Gastrocnemius medialis (tissue), 4 donors: ENCODE measurements around the gene TTK. TPM values are rescaled to one million over a fixed set of nuclear protein-coding genes. Genes with fewer than 3 reads are reported as not detected.

Source experiments
- ATAC-seq, 2 donors: fragments of 150-250 bp; one replicate each; pipeline ENCODE4 v1.9.1; 2016
- DNase-seq, 2 donors: peaks; one replicate each; pipeline ENCODE4 v3.0.0-alpha.2; 2019
- H3K27ac ChIP-seq, 4 donors: fragments of 200-600 bp; sonication (generic); 1 replicate in 1 of 4; 2 replicates in 3 of 4; pipeline ENCODE4 v1.5.1; 2016 to 2018; ENCODE audit warnings: mild to moderate bottlenecking in 2 of 4, moderate library complexity in 1 of 4
- H3K27me3 ChIP-seq, 3 donors: fragments of 200-600 bp; sonication (generic) in 2 of 3; 1 replicate in 1 of 3; 2 replicates in 2 of 3; pipeline versions ENCODE4 v1.5.1 to v1.6.0; 2016 to 2019; ENCODE audit warnings: mild to moderate bottlenecking in 1 of 3, moderate library complexity in 1 of 3
- H3K36me3 ChIP-seq, 2 donors: fragments of 200-600 bp; sonication (generic) in 1 of 2; one replicate each; pipeline ENCODE4 v1.5.1; 2017 to 2018
- H3K4me1 ChIP-seq, 2 donors: fragments of 200-600 bp; sonication (generic) in 1 of 2; one replicate each; pipeline ENCODE4 v1.5.1; 2016 to 2017; ENCODE audit warnings: mild to moderate bottlenecking in 2 of 2
- H3K4me3 ChIP-seq, 4 donors: fragments of 200-600 bp; sonication (generic) in 3 of 4; 1 replicate in 1 of 4; 2 replicates in 3 of 4; pipeline ENCODE4 v1.5.1; 2016 to 2019; ENCODE audit warnings: mild to moderate bottlenecking in 2 of 4
- H3K9me3 ChIP-seq, 3 donors: fragments of 200-600 bp; sonication (generic) in 2 of 3; 1 replicate in 1 of 3; 2 replicates in 2 of 3; pipeline ENCODE4 v1.5.1; 2016 to 2019
- POLR2A ChIP-seq, 2 donors: fragments of 450-650 bp; IDR thresholded peaks; one replicate each; pipeline ENCODE4 v1.6.1; 2017; ENCODE audit warnings: antibody characterized with exemption in 2 of 2, mild to moderate bottlenecking in 2 of 2, moderate library complexity in 2 of 2
- in situ Hi-C, 4 donors: fragments of 200-750 bp; cut with MboI; loops; one replicate each; pipeline versions ENCODE4 v1.15.0 to v1.8.0; 2017; ENCODE audit warnings: low sequenced_read_pairs in 4 of 4
- intact Hi-C: fragments of 100-400 bp; cut with DNase I; formaldehyde crosslinking; loops from one replicate; pipeline ENCODE4 v1.15.1; 2023; ENCODE audit warnings: low total_unique reads
- total RNA-seq, 4 donors: library from RNA; depleted of rRNA; stranded (reverse); fragments of >200 nt; gene quantifications; one replicate each; pipeline versions ENCODE4 v1.1.0 to v1.2.3, GENCODE V29; 2016
- TF ChIP-seq, protein P1 (sequence below), 5 experiments: fragments of 450-650 bp in 3 of 5; fragments of 200-600 bp in 2 of 5; sonication (generic) in 2 of 5; IDR thresholded peaks in 4 of 5; conservative IDR thresholded peaks in 1 of 5; 1 replicate in 4 of 5; 2 replicates in 1 of 5; pipeline ENCODE4 v1.5.1; 2016 to 2019; ENCODE audit warnings: antibody characterized with exemption in 5 of 5, mild to moderate bottlenecking in 3 of 5, moderate library complexity in 3 of 5

The TTK gene
- total RNA-seq, 4 donors from 2014 or later = 0.24 to 3.4 TPM; not detected in 2

GRCh38 chr6:80001337-80001736 lies 3.1 kb upstream of the TTK start:
- no peak for ATAC-seq
- intact Hi-C loops = loop anchor here (5.0 kb wide), 2 partner anchors 106 to 1751 kb away; partner anchors contain the start of genes BCKDHB and TENT5A
- Histone ChIP-seq H3K27ac (no peak overlapping the region), H3K9me3 (no peaks in the 10 kb centered on the region), H3K4me1 (peaks cover 7 to 12% of the 10 kb centered on the region in 2 donors), H3K27me3 (no peaks in the 10 kb centered on the region), H3K4me3 (no peak overlapping the region), H3K36me3 (no peaks in the 10 kb centered on the region)
- TF ChIP-seq POLR2A (IDR thresholded peaks at IDR 0.05) = no peak
- TF ChIP-seq, protein P1, sequence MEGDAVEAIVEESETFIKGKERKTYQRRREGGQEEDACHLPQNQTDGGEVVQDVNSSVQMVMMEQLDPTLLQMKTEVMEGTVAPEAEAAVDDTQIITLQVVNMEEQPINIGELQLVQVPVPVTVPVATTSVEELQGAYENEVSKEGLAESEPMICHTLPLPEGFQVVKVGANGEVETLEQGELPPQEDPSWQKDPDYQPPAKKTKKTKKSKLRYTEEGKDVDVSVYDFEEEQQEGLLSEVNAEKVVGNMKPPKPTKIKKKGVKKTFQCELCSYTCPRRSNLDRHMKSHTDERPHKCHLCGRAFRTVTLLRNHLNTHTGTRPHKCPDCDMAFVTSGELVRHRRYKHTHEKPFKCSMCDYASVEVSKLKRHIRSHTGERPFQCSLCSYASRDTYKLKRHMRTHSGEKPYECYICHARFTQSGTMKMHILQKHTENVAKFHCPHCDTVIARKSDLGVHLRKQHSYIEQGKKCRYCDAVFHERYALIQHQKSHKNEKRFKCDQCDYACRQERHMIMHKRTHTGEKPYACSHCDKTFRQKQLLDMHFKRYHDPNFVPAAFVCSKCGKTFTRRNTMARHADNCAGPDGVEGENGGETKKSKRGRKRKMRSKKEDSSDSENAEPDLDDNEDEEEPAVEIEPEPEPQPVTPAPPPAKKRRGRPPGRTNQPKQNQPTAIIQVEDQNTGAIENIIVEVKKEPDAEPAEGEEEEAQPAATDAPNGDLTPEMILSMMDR (IDR thresholded peaks at IDR 0.05 in 4 of 5, conservative IDR thresholded peaks at IDR 0.05 in 1 of 5) = no peak
- no peak for DNase-seq
- in situ Hi-C loops = no loop called here

DNA sequence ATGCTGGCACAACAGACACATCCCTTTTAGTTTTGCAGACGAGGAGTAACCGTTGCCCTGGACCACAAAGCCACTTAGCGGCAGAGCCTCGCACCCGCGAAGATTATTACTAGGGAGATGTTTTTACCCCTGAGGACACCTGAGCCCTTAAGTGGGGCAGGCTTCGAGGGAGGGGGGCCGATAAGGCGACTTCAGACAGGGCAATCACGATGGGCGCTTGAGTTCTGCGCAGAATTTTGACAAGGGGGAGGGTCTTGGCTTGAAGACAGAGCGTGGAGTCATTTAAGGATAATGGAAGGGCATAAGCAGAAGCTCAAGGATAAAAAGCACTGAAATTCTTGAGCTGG lies 650 bp upstream of the TTK start:
- peaks cover 7 to 12% of the 10 kb centered on the region in 2 donors for H3K4me1 ChIP-seq
- H3K9me3 ChIP-seq = no peaks in the 10 kb centered on the region
- no peaks in the 10 kb centered on the region for H3K27me3 ChIP-seq
- H3K4me3 ChIP-seq = peak overlapping the region; percentile 69 to 71 (median 70)
- H3K36me3 ChIP-seq = no peaks in the 10 kb centered on the region
- peak overlapping the region; percentile 71 to 82 (median 80) for H3K27ac ChIP-seq
- no peak for DNase-seq
- in situ Hi-C loops = no loop called here
- intact Hi-C loops = loop anchor here (5.0 kb wide), 2 partner anchors 104 to 1749 kb away; partner anchors contain the start of genes BCKDHB and TENT5A
- ATAC-seq = no peak
- TF ChIP-seq, protein P1 (IDR thresholded peaks at IDR 0.05 in 4 of 5, conservative IDR thresholded peaks at IDR 0.05 in 1 of 5) = no peak

DNA sequence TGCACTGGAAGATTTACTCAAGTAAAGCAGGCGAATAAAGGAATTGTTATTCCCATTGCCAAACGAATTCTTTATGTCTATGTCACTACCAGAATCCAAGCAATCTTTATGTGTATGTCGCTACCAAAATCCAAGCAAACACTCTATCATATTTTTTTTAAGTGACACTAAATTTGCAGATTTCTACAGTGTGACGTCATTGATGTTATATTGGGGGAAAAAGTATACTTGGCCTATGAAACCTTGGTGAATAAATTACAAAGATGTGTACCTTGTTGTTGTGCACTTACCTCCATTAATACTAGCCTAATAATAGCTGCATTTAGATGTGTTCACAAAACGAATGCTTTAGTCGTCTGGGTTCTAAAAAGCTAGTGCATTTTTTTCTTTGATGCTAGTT lies 957 bp downstream of the TTK start:
- no peak for DNase-seq
- Histone ChIP-seq H3K9me3 (no peaks in the 10 kb centered on the region), H3K27me3 (no peaks in the 10 kb centered on the region), H3K4me3 (no peak overlapping the region), H3K27ac (no peak overlapping the region), H3K36me3 (no peaks in the 10 kb centered on the region), H3K4me1 (peaks cover 7 to 12% of the 10 kb centered on the region in 2 donors)
- in situ Hi-C loops = no loop called here
- no peak for ATAC-seq
- intact Hi-C loops = no loop called here
- TF ChIP-seq, protein P1 (IDR thresholded peaks at IDR 0.05 in 4 of 5, conservative IDR thresholded peaks at IDR 0.05 in 1 of 5) = no peak
- no peak for TF ChIP-seq POLR2A (IDR thresholded peaks at IDR 0.05)

- no peak for ATAC-seq
- H3K36me3 ChIP-seq = no peaks in the 10 kb centered on the region
- H3K27ac ChIP-seq = no peak overlapping the region
- no peaks in the 10 kb centered on the region for H3K9me3 ChIP-seq
- DNase-seq = no peak
- no peaks in the 10 kb centered on the region for H3K27me3 ChIP-seq
- no peak overlapping the region for H3K4me3 ChIP-seq
- H3K4me1 ChIP-seq = peaks cover 7 to 12% of the 10 kb centered on the region in 2 donors
- no peak for TF ChIP-seq POLR2A (IDR thresholded peaks at IDR 0.05)
- TF ChIP-seq, protein P1 (IDR thresholded peaks at IDR 0.05 in 4 of 5, conservative IDR thresholded peaks at IDR 0.05 in 1 of 5) = no peak
- in situ Hi-C loops = no loop called here
- intact Hi-C loops = no loop called here
These were observed 2.1 kb downstream of the TTK start for GRCh38 chr6:80006541-80006940.

DNA sequence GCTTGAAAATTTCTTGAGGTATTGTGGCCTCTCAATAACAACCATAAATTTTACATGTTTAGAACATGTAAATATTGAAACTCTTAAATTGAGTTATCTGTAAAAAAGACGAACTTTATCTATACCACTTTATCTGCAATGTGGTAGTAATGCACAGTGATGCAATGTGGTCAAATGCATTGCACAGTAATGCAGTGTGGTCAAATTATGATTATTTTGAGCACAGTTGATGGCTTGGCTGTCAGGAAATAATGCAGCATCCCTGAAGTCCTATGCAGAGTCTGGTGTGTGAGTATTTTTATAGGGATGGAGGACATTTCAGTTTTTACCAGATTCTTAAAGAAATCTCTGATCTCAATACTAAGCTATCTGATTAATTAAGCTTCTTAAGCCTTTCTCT lies 5.1 kb downstream of the TTK start:
- intact Hi-C loops (no loop called here), in situ Hi-C loops (no loop called here)
- Histone ChIP-seq H3K36me3 (no peaks in the 10 kb centered on the region), H3K4me3 (no peak overlapping the region), H3K4me1 (peaks cover 7 to 8% of the 10 kb centered on the region in 2 donors), H3K27me3 (no peaks in the 10 kb centered on the region), H3K27ac (no peak overlapping the region), H3K9me3 (no peaks in the 10 kb centered on the region)
- no peak for DNase-seq
- no peak for TF ChIP-seq POLR2A (IDR thresholded peaks at IDR 0.05)
- TF ChIP-seq, protein P1 (IDR thresholded peaks at IDR 0.05 in 4 of 5, conservative IDR thresholded peaks at IDR 0.05 in 1 of 5) = no peak
- ATAC-seq = no peak
